ENCODE results near the gene AVPR2. TPM values are rescaled to one million over a fixed set of nuclear protein-coding genes. Genes with fewer than 3 reads are reported as not detected.
A peak's percentile ranks its signal among the peaks of the same experiment; 100 is the strongest.

Gene AVPR2
- total and polyA plus RNA-seq, 9 of the 15 experiments (the other 6 are each of a cell fraction or from before 2014, with no cell fraction given) = not detected

DNA sequence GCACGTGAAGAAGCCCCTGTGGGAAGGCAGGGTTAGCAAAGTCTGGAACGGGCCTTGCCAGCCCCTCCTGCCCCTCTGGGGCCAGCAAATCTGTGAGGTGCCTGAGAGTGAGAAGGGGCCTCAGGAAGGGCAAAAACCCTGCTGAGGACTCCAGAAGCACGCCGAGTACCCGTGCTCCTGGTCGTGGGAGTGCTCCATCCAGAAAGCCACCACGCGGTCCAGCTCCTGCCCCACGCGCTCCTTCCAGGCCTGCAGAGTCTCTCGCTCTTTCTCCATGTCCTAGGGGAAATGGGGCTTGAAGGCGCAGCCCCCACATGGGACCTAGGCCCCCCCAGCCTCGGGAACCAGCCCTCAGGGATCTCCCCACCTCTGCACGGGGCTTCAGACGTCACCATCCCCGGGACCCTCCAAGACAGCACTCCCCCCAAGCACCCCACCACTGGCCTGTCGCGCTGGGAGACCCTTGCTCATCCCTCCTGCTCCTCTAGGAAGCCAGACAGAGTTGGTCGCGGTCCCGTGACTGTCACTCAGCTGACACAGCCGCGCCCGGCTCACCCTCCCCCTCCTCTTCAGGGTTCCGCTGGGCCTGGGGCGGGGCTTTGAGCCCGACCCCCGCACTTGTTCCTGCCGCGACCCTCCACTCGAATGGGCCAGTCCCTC lies 39.8 kb downstream of the AVPR2 start, which contains the start of gene RENBP (continued):
- TF ChIP-seq, protein P1, sequence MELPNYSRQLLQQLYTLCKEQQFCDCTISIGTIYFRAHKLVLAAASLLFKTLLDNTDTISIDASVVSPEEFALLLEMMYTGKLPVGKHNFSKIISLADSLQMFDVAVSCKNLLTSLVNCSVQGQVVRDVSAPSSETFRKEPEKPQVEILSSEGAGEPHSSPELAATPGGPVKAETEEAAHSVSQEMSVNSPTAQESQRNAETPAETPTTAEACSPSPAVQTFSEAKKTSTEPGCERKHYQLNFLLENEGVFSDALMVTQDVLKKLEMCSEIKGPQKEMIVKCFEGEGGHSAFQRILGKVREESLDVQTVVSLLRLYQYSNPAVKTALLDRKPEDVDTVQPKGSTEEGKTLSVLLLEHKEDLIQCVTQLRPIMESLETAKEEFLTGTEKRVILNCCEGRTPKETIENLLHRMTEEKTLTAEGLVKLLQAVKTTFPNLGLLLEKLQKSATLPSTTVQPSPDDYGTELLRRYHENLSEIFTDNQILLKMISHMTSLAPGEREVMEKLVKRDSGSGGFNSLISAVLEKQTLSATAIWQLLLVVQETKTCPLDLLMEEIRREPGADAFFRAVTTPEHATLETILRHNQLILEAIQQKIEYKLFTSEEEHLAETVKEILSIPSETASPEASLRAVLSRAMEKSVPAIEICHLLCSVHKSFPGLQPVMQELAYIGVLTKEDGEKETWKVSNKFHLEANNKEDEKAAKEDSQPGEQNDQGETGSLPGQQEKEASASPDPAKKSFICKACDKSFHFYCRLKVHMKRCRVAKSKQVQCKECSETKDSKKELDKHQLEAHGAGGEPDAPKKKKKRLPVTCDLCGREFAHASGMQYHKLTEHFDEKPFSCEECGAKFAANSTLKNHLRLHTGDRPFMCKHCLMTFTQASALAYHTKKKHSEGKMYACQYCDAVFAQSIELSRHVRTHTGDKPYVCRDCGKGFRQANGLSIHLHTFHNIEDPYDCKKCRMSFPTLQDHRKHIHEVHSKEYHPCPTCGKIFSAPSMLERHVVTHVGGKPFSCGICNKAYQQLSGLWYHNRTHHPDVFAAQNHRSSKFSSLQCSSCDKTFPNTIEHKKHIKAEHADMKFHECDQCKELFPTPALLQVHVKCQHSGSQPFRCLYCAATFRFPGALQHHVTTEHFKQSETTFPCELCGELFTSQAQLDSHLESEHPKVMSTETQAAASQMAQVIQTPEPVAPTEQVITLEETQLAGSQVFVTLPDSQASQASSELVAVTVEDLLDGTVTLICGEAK (IDR thresholded peaks at IDR 0.05) = 0 out of 2 replicates have a peak, but pooled peaks have one; percentile 14
- TF ChIP-seq, protein P1 (CRISPR knock-in tag; IDR thresholded peaks at IDR 0.05) = no peak

Measured in K562 (cell line).